ENCODE data around the gene C2CD4D. TPM values are rescaled to one million over a fixed set of nuclear protein-coding genes. Genes with fewer than 3 reads are reported as not detected.

Gene C2CD4D
- polyA plus RNA-seq, 1 donor (not counting 4 experiments of a cell fraction or from before 2014, with no cell fraction given) = 0.05 TPM

GRCh38 chr1:151814971-151815545 lies 24.6 kb downstream of the C2CD4D start:
- Histone ChIP-seq H3K9ac (ENCODE audit: control insufficient read depth, extremely low read depth, insufficient read depth, low read length) (no peak overlapping the region), H3K4me1 (ENCODE audit: control insufficient read depth, extremely low read depth, insufficient read depth, low read length) (peaks cover 11% of the 10 kb centered on the region), H4K20me1 (ENCODE audit: control insufficient read depth, extremely low read depth, insufficient read depth, low read length) (no peaks in the 10 kb centered on the region), H3K9me3 (ENCODE audit: control insufficient read depth, low read depth, low read length) (no peaks in the 10 kb centered on the region), H3K27ac (ENCODE audit: control insufficient read depth, insufficient read depth, low read length) (no peak overlapping the region), H2AFZ (ENCODE audit: control insufficient read depth, low read length) (no peak overlapping the region), H3K4me3 (ENCODE audit: control insufficient read depth in 2 of 3, extremely low read depth in 1 of 3, insufficient read depth in 2 of 3, low read depth in 1 of 3, low read length in 3 of 3) (no peak overlapping the region), H3K27me3 (ENCODE audit: control insufficient read depth, extremely low read depth, insufficient read depth, low read length) (peaks cover 4% of the 10 kb centered on the region), H3K4me2 (ENCODE audit: control insufficient read depth, extremely low read depth, insufficient read depth, low read depth, low read length) (no peak overlapping the region), H3K9me1 (ENCODE audit: control insufficient read depth, extremely low read depth, insufficient read depth, low read length) (no peaks in the 10 kb centered on the region), H3K79me2 (ENCODE audit: control insufficient read depth, insufficient read depth, low read length) (no peaks in the 10 kb centered on the region), H3K36me3 (ENCODE audit: control insufficient read depth in 2 of 2, extremely low read depth in 1 of 2, insufficient read depth in 2 of 2, low read length in 2 of 2) (no peaks in the 10 kb centered on the region)
- DNase-seq (ENCODE audit: low read depth, low spot score) (no peak), FAIRE-seq (no peak)
- TF ChIP-seq CTCF (optimal IDR thresholded peaks at IDR 0.05 in 1 of 3, IDR thresholded peaks at IDR 0.05 in 1 of 3, conservative IDR thresholded peaks at IDR 0.05 in 1 of 3; ENCODE audit: extremely low read depth in 1 of 3, insufficient read depth in 2 of 3, low read length in 3 of 3) (no peak), EZH2 (IDR thresholded peaks at IDR 0.05; ENCODE audit: low read length) (no peak)
- dilution Hi-C loops (cut with MboI; ENCODE audit: extremely low pct_ligation_motif_present, low sequenced_read_pairs) = no loop called here

GRCh38 chr1:151814426-151814825 lies 25.2 kb downstream of the C2CD4D start:
- FAIRE-seq = no peak
- no peak for TF ChIP-seq CTCF (optimal IDR thresholded peaks at IDR 0.05 in 1 of 3, IDR thresholded peaks at IDR 0.05 in 1 of 3, conservative IDR thresholded peaks at IDR 0.05 in 1 of 3; ENCODE audit: extremely low read depth in 1 of 3, insufficient read depth in 2 of 3, low read length in 3 of 3)
- no peak for TF ChIP-seq EZH2 (IDR thresholded peaks at IDR 0.05; ENCODE audit: low read length)

More at GRCh38 chr1:151814426-151814825, 25.2 kb downstream of the C2CD4D start:
- H3K9ac ChIP-seq (ENCODE audit: control insufficient read depth, extremely low read depth, insufficient read depth, low read length) = no peak overlapping the region
- no peaks in the 10 kb centered on the region for H4K20me1 ChIP-seq (ENCODE audit: control insufficient read depth, extremely low read depth, insufficient read depth, low read length)
- no peaks in the 10 kb centered on the region for H3K9me1 ChIP-seq (ENCODE audit: control insufficient read depth, extremely low read depth, insufficient read depth, low read length)
- peaks cover 4% of the 10 kb centered on the region for H3K27me3 ChIP-seq (ENCODE audit: control insufficient read depth, extremely low read depth, insufficient read depth, low read length)
- no peaks in the 10 kb centered on the region for H3K9me3 ChIP-seq (ENCODE audit: control insufficient read depth, low read depth, low read length)
- H3K4me2 ChIP-seq (ENCODE audit: control insufficient read depth, extremely low read depth, insufficient read depth, low read depth, low read length) = no peak overlapping the region
- H3K36me3 ChIP-seq (ENCODE audit: control insufficient read depth in 2 of 2, extremely low read depth in 1 of 2, insufficient read depth in 2 of 2, low read length in 2 of 2) = no peaks in the 10 kb centered on the region
- dilution Hi-C loops (cut with MboI; ENCODE audit: extremely low pct_ligation_motif_present, low sequenced_read_pairs) = no loop called here
- H3K4me1 ChIP-seq (ENCODE audit: control insufficient read depth, extremely low read depth, insufficient read depth, low read length) = peaks cover 8% of the 10 kb centered on the region
- no peaks in the 10 kb centered on the region for H3K79me2 ChIP-seq (ENCODE audit: control insufficient read depth, insufficient read depth, low read length)
- H3K27ac ChIP-seq (ENCODE audit: control insufficient read depth, insufficient read depth, low read length) = no peak overlapping the region
- H2AFZ ChIP-seq (ENCODE audit: control insufficient read depth, low read length) = no peak overlapping the region
- no peak overlapping the region for H3K4me3 ChIP-seq (ENCODE audit: control insufficient read depth in 2 of 3, extremely low read depth in 1 of 3, insufficient read depth in 2 of 3, low read depth in 1 of 3, low read length in 3 of 3)
- no peak for DNase-seq (ENCODE audit: low read depth, low spot score)
